ENCODE measurements around the gene GLO1.

GLO1 gene

GRCh38 chr6:38688579-38689087 lies 14.3 kb downstream of the GLO1 start:
- peaks cover 52% of the 10 kb centered on the region for H3K36me3 Mint-ChIP-seq (ENCODE audit: low read depth)
- H3K4me1 Mint-ChIP-seq (ENCODE audit: low read depth), result peaks cover 24% of the 10 kb centered on the region
- H3K27ac Mint-ChIP-seq, result peak overlapping the region; percentile 41
- no peaks in the 10 kb centered on the region for H3K9me3 Mint-ChIP-seq
- H3K27me3 Mint-ChIP-seq, result no peaks in the 10 kb centered on the region
- H3K4me3 Mint-ChIP-seq, result peak overlapping the region; percentile 30

- H3K27ac Mint-ChIP-seq, result no peak overlapping the region
- H3K9me3 Mint-ChIP-seq, result no peaks in the 10 kb centered on the region
Measured at GRCh38 chr6:38687549-38687948, 15.4 kb downstream of the GLO1 start.

GRCh38 chr6:38687043-38687353 lies 15.9 kb downstream of the GLO1 start:
- Mint-ChIP-seq H3K27me3 (no peaks in the 10 kb centered on the region), H3K27ac (no peak overlapping the region), H3K36me3 (ENCODE audit: low read depth) (peaks cover 58% of the 10 kb centered on the region), H3K4me3 (no peak overlapping the region), H3K4me1 (ENCODE audit: low read depth) (peaks cover 21% of the 10 kb centered on the region), H3K9me3 (no peaks in the 10 kb centered on the region)

More at GRCh38 chr6:38687549-38687948, 15.4 kb downstream of the GLO1 start:
- Mint-ChIP-seq H3K4me1 (ENCODE audit: low read depth) (peaks cover 21% of the 10 kb centered on the region), H3K36me3 (ENCODE audit: low read depth) (peaks cover 54% of the 10 kb centered on the region), H3K27me3 (no peaks in the 10 kb centered on the region), H3K4me3 (no peak overlapping the region)

- peaks cover 60% of the 10 kb centered on the region for H3K36me3 Mint-ChIP-seq (ENCODE audit: low read depth)
- no peak overlapping the region for H3K4me3 Mint-ChIP-seq
- no peak overlapping the region for H3K27ac Mint-ChIP-seq
- no peaks in the 10 kb centered on the region for H3K27me3 Mint-ChIP-seq
- H3K4me1 Mint-ChIP-seq (ENCODE audit: low read depth), result peaks cover 21% of the 10 kb centered on the region
- H3K9me3 Mint-ChIP-seq, result no peaks in the 10 kb centered on the region
Measured at GRCh38 chr6:38686270-38687042, 16.5 kb downstream of the GLO1 start.

- H3K4me1 Mint-ChIP-seq (ENCODE audit: low read depth), result peaks cover 21% of the 10 kb centered on the region
- no peaks in the 10 kb centered on the region for H3K27me3 Mint-ChIP-seq
- H3K4me3 Mint-ChIP-seq, result no peak overlapping the region
- no peak overlapping the region for H3K27ac Mint-ChIP-seq
- H3K36me3 Mint-ChIP-seq (ENCODE audit: low read depth), result peaks cover 70% of the 10 kb centered on the region
- H3K9me3 Mint-ChIP-seq, result no peaks in the 10 kb centered on the region
Measured at GRCh38 chr6:38684904-38685303, 18.0 kb downstream of the GLO1 start.

GRCh38 chr6:38684237-38684636 lies 18.7 kb downstream of the GLO1 start:
- Mint-ChIP-seq H3K4me3 (no peak overlapping the region), H3K27ac (no peak overlapping the region), H3K27me3 (no peaks in the 10 kb centered on the region), H3K36me3 (ENCODE audit: low read depth) (peaks cover 69% of the 10 kb centered on the region), H3K9me3 (no peaks in the 10 kb centered on the region), H3K4me1 (ENCODE audit: low read depth) (peaks cover 18% of the 10 kb centered on the region)

GRCh38 chr6:38681850-38682249 lies 21.1 kb downstream of the GLO1 start:
- no peaks in the 10 kb centered on the region for H3K9me3 Mint-ChIP-seq
- H3K4me1 Mint-ChIP-seq (ENCODE audit: low read depth), result peaks cover 21% of the 10 kb centered on the region
- peaks cover 76% of the 10 kb centered on the region for H3K36me3 Mint-ChIP-seq (ENCODE audit: low read depth)
- no peaks in the 10 kb centered on the region for H3K27me3 Mint-ChIP-seq
- no peak overlapping the region for H3K4me3 Mint-ChIP-seq
- peak overlapping the region; percentile 15 for H3K27ac Mint-ChIP-seq

GRCh38 chr6:38679668-38680067 lies 23.3 kb downstream of the GLO1 start:
- Mint-ChIP-seq H3K9me3 (no peaks in the 10 kb centered on the region), H3K27me3 (no peaks in the 10 kb centered on the region), H3K4me1 (ENCODE audit: low read depth) (peaks cover 33% of the 10 kb centered on the region), H3K36me3 (ENCODE audit: low read depth) (peaks cover 82% of the 10 kb centered on the region), H3K4me3 (no peak overlapping the region), H3K27ac (no peak overlapping the region)

- Mint-ChIP-seq H3K4me3 (no peak overlapping the region), H3K27ac (peak overlapping the region; percentile 33), H3K9me3 (peaks cover 4% of the 10 kb centered on the region), H3K27me3 (no peaks in the 10 kb centered on the region), H3K36me3 (ENCODE audit: low read depth) (peaks cover 82% of the 10 kb centered on the region), H3K4me1 (ENCODE audit: low read depth) (peaks cover 47% of the 10 kb centered on the region)
Measured at GRCh38 chr6:38678178-38678760, 24.7 kb downstream of the GLO1 start.

GRCh38 chr6:38676974-38677544 lies 25.9 kb downstream of the GLO1 start:
- peaks cover 72% of the 10 kb centered on the region for H3K36me3 Mint-ChIP-seq (ENCODE audit: low read depth)

GRCh38 chr6:38676236-38676973 lies 26.5 kb downstream of the GLO1 start:
- Mint-ChIP-seq H3K4me3 (no peak overlapping the region), H3K4me1 (ENCODE audit: low read depth) (peaks cover 59% of the 10 kb centered on the region), H3K9me3 (peaks cover 4% of the 10 kb centered on the region)

More at GRCh38 chr6:38676974-38677544, 25.9 kb downstream of the GLO1 start:
- H3K4me1 Mint-ChIP-seq (ENCODE audit: low read depth), result peaks cover 57% of the 10 kb centered on the region
- peaks cover 4% of the 10 kb centered on the region for H3K9me3 Mint-ChIP-seq
- H3K27ac Mint-ChIP-seq, result peak overlapping the region; percentile 13
- no peak overlapping the region for H3K4me3 Mint-ChIP-seq
- H3K27me3 Mint-ChIP-seq, result no peaks in the 10 kb centered on the region

GRCh38 chr6:38673397-38674165 lies 29.4 kb downstream of the GLO1 start:
- Mint-ChIP-seq H3K27ac (peak overlapping the region; percentile 79), H3K4me1 (ENCODE audit: low read depth) (peaks cover 57% of the 10 kb centered on the region)

More at GRCh38 chr6:38676236-38676973, 26.5 kb downstream of the GLO1 start:
- no peaks in the 10 kb centered on the region for H3K27me3 Mint-ChIP-seq
- H3K27ac Mint-ChIP-seq, result peak overlapping the region; percentile 13
- H3K36me3 Mint-ChIP-seq (ENCODE audit: low read depth), result peaks cover 65% of the 10 kb centered on the region

GRCh38 chr6:38671885-38672467 lies 31.0 kb downstream of the GLO1 start:
- no peaks in the 10 kb centered on the region for H3K27me3 Mint-ChIP-seq
- no peak overlapping the region for H3K4me3 Mint-ChIP-seq
- H3K36me3 Mint-ChIP-seq (ENCODE audit: low read depth), result peaks cover 32% of the 10 kb centered on the region
- peaks cover 4% of the 10 kb centered on the region for H3K9me3 Mint-ChIP-seq
- H3K4me1 Mint-ChIP-seq (ENCODE audit: low read depth), result peaks cover 46% of the 10 kb centered on the region
- H3K27ac Mint-ChIP-seq, result peak overlapping the region; percentile 73

More at GRCh38 chr6:38673397-38674165, 29.4 kb downstream of the GLO1 start:
- Mint-ChIP-seq H3K9me3 (peaks cover 4% of the 10 kb centered on the region), H3K27me3 (no peaks in the 10 kb centered on the region), H3K36me3 (ENCODE audit: low read depth) (peaks cover 48% of the 10 kb centered on the region), H3K4me3 (peak overlapping the region; percentile 37)

Measured in stimulated activated naive CD8-positive, alpha-beta T cell treated with anti-CD3 and anti-CD28 coated beads, Interleukin-15, Interleukin-2, amounts not matched to agents 100 ng/mL and 50 ng/mL, for 24 hours (primary cell).